Esophagus squamous epithelium (tissue), 4 donors: ENCODE measurements around the gene FAM3B.

Experiments used
- POLR2A ChIP-seq, 4 donors: fragments of 450-650 bp; IDR thresholded peaks; one replicate each; pipeline ENCODE4 v1.6.1; 2017; ENCODE audit warnings: antibody characterized with exemption in 4 of 4, mild to moderate bottlenecking in 4 of 4, moderate library complexity in 3 of 4
- TF ChIP-seq, protein P1 (sequence below), 6 experiments: fragments of 450-650 bp in 4 of 6; fragments of 200-600 bp in 2 of 6; sonication (generic) in 2 of 6; IDR thresholded peaks; one replicate each; pipeline ENCODE4 v1.5.1; 2016 to 2019; ENCODE audit warnings: antibody characterized with exemption in 6 of 6, mild to moderate bottlenecking in 4 of 6, moderate library complexity in 4 of 6

DNA sequence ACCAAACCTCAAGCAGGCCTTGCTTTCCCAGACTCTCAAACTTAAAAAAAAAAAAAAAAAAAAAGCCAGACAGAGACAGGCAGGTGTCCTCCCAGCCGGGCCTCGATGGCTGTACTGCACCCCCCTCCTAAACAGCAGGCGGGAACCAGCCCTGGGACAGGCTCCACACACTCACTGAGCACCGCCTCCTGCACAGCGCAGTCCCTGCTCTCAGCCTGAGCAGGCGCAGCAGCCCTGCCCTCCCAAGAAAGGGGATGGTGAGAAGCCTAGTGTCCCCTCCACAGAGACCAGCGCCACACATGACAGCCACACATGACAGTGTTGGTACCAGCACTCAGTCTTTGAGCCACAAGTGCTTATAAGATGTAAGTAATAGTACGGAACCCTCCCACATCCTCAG, 57.2 kb downstream of the FAM3B start:
- TF ChIP-seq, protein P1, sequence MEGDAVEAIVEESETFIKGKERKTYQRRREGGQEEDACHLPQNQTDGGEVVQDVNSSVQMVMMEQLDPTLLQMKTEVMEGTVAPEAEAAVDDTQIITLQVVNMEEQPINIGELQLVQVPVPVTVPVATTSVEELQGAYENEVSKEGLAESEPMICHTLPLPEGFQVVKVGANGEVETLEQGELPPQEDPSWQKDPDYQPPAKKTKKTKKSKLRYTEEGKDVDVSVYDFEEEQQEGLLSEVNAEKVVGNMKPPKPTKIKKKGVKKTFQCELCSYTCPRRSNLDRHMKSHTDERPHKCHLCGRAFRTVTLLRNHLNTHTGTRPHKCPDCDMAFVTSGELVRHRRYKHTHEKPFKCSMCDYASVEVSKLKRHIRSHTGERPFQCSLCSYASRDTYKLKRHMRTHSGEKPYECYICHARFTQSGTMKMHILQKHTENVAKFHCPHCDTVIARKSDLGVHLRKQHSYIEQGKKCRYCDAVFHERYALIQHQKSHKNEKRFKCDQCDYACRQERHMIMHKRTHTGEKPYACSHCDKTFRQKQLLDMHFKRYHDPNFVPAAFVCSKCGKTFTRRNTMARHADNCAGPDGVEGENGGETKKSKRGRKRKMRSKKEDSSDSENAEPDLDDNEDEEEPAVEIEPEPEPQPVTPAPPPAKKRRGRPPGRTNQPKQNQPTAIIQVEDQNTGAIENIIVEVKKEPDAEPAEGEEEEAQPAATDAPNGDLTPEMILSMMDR (IDR thresholded peaks at IDR 0.05) = no peak
- TF ChIP-seq POLR2A (IDR thresholded peaks at IDR 0.05) = no peak
